ENCODE measurements around the gene FGF9. TPM values are rescaled to one million over a fixed set of nuclear protein-coding genes. Genes with fewer than 3 reads are reported as not detected.

FGF9 gene
- total RNA-seq, 4 donors from 2014 or later: 0.11 to 0.46 (median 0.14) TPM

DNA sequence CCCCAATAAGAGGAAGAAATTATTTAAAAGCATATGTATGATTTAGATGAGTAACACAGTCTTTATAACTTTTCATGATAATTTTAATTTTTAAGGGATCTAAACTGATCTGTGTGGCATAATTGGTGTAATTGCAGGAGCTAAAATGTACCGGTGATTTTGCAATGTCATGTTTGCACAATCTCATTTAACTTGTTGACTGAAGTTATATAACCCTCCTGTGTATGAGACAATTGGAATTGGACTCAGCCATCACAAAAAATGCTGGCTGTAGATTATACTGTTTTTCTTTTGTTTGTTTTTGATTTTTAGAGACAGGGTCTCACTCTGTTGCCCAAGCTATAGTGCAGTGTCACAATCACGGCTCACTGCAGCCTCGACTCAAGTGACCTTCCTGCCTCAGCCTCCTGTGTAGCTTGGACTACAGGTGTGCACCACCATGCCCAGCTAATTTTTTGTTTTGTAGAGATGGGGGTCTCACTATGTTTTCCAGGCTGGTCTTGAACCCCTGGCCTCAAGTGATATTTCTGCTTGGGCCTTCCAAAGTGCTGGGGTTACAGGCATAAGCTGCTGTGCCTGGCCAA is 26.1 kb downstream of the FGF9 start:
- intact Hi-C loops (cut with DNase I): no loop called here
- H3K27ac ChIP-seq: no peak overlapping the region
- H3K27me3 ChIP-seq: no peaks in the 10 kb centered on the region
- no peaks in the 10 kb centered on the region for H3K4me1 ChIP-seq
- DNase-seq: no peak
- TF ChIP-seq, protein P1, sequence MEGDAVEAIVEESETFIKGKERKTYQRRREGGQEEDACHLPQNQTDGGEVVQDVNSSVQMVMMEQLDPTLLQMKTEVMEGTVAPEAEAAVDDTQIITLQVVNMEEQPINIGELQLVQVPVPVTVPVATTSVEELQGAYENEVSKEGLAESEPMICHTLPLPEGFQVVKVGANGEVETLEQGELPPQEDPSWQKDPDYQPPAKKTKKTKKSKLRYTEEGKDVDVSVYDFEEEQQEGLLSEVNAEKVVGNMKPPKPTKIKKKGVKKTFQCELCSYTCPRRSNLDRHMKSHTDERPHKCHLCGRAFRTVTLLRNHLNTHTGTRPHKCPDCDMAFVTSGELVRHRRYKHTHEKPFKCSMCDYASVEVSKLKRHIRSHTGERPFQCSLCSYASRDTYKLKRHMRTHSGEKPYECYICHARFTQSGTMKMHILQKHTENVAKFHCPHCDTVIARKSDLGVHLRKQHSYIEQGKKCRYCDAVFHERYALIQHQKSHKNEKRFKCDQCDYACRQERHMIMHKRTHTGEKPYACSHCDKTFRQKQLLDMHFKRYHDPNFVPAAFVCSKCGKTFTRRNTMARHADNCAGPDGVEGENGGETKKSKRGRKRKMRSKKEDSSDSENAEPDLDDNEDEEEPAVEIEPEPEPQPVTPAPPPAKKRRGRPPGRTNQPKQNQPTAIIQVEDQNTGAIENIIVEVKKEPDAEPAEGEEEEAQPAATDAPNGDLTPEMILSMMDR (IDR thresholded peaks at IDR 0.05): no peak
- no peak for TF ChIP-seq POLR2A (IDR thresholded peaks at IDR 0.05)
- H3K36me3 ChIP-seq: no peaks in the 10 kb centered on the region
- H3K4me3 ChIP-seq (replicated peaks in 1 of 3): no peak overlapping the region
- H3K9me3 ChIP-seq: no peaks in the 10 kb centered on the region
- WGBS, 2 donors: 87 to 94% methylated on average over 3 of the region's 3 CpGs

DNA sequence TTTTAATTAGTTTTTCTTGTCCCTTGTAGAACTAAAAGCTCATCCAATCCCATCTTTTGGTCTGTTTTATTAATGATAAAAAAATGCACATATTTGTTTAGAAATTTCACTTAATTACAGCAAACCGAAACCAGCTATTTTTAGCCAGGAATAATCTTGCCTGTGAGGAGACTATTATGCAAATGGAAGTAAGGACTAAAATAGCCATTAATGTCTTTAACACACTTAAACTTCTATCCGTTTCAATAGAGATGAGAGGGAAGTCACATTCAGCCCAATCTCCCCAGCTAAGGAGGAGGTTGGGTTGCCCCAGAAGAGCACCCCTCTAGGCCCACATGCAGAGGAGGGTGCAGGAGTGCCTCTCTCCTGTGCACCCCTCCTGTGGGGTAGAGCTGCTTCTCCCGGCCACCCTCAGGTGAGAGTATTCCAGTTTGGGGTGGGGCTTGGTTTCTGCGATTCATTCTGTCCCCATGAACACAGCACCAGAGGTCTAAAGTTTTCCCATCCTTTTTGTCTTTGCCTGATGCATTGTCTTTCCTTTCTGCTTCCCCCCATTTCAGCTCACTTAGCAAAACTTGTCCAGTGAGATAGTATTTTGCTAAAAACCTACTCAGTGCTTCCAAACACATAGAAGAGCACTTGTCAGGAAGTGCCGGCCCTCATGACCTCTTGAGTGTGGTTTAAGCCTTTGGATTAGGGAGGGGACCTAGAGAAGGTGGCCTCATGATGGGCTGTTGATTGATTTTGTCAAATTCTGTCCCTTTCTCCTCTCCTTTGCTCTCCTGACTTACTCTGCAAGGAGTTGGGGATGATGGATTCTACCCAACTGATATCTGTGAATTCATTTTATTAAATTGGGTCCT is 28.2 kb downstream of the FGF9 start:
- intact Hi-C loops (cut with DNase I): no loop called here
- 45 to 50% methylated on average over 5 of the region's 5 CpGs for WGBS, 2 donors

DNA sequence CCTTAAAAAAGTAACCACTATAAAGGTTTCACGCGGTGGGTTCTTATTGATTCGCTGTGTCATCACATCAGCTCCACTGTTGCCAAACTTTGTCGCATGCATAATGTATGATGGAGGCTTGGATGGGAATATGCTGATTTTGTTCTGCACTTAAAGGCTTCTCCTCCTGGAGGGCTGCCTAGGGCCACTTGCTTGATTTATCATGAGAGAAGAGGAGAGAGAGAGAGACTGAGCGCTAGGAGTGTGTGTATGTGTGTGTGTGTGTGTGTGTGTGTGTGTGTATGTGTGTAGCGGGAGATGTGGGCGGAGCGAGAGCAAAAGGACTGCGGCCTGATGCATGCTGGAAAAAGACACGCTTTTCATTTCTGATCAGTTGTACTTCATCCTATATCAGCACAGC is 30.6 kb downstream of the FGF9 start:
- H3K27me3 ChIP-seq: no peaks in the 10 kb centered on the region
- H3K4me1 ChIP-seq: no peaks in the 10 kb centered on the region
- DNase-seq: no peak
- intact Hi-C loops (cut with DNase I): no loop called here
- no peak overlapping the region for H3K27ac ChIP-seq
- no peaks in the 10 kb centered on the region for H3K9me3 ChIP-seq
- no peak for TF ChIP-seq POLR2A (IDR thresholded peaks at IDR 0.05)
- TF ChIP-seq, protein P1 (IDR thresholded peaks at IDR 0.05): no peak
- H3K36me3 ChIP-seq: no peaks in the 10 kb centered on the region
- no peak overlapping the region for H3K4me3 ChIP-seq (replicated peaks in 1 of 3)
- 79 to 86% methylated on average over 10 of the region's 10 CpGs for WGBS, 2 donors

More for the DNA sequence above, 28.2 kb downstream of the FGF9 start:
- no peak for DNase-seq
- no peaks in the 10 kb centered on the region for H3K27me3 ChIP-seq
- no peak overlapping the region for H3K4me3 ChIP-seq (replicated peaks in 1 of 3)
- no peaks in the 10 kb centered on the region for H3K4me1 ChIP-seq
- no peaks in the 10 kb centered on the region for H3K9me3 ChIP-seq
- no peak overlapping the region for H3K27ac ChIP-seq
- H3K36me3 ChIP-seq: no peaks in the 10 kb centered on the region
- TF ChIP-seq POLR2A (IDR thresholded peaks at IDR 0.05): no peak

DNA sequence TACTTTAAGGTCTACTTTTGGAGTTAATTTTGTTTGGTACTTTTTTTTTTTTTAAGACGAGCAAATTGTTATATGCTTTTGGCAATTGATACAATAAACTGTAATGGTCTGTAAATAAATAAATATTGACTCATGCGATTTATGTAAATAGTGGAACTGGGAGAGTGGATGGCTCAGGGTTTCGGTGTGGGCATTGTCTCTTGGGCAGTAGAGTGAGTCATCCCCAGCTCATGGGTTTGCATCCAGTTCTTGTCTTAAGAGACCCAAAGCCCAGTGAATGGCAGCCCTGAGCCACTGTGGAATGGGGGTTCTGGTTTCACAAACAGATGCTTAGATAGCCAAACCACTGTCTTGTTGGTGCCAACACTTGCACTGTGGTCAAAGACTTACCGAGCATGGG is 33.0 kb downstream of the FGF9 start:
- no peak for TF ChIP-seq POLR2A (IDR thresholded peaks at IDR 0.05)
- TF ChIP-seq, protein P1 (IDR thresholded peaks at IDR 0.05): no peak
- Histone ChIP-seq H3K4me3 (replicated peaks in 1 of 3) (no peak overlapping the region), H3K36me3 (no peaks in the 10 kb centered on the region), H3K9me3 (no peaks in the 10 kb centered on the region), H3K27ac (no peak overlapping the region), H3K27me3 (no peaks in the 10 kb centered on the region), H3K4me1 (no peaks in the 10 kb centered on the region)
- no peak for DNase-seq
- WGBS, 2 donors: 87 to 96% methylated on average over 4 of the region's 4 CpGs
- intact Hi-C loops (cut with DNase I): no loop called here

DNA sequence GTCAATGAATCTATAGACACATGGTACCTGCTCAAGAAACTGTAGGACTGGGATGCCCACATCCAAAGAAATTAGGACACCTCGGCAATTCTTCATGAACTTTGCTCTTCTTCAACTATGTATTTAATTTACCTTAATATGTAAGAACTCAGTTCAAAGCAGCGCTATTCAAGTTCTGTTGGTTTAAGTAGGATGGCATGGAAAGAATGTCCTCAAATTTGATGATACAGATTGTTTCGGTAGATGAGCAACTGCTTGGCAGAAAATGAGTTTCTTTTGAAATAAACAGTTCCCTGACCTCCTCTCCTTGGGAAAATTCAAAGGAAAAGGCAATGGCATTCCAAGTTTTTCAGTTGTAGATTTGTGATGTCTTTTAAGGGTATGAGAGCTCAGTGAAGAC is 36.7 kb downstream of the FGF9 start:
- no peaks in the 10 kb centered on the region for H3K36me3 ChIP-seq
- 90 to 95% methylated on average over 3 of the region's 3 CpGs for WGBS, 2 donors
- no peaks in the 10 kb centered on the region for H3K27me3 ChIP-seq
- H3K4me3 ChIP-seq (replicated peaks in 1 of 3): no peak overlapping the region
- no peak overlapping the region for H3K27ac ChIP-seq
- intact Hi-C loops (cut with DNase I): no loop called here
- H3K9me3 ChIP-seq: no peaks in the 10 kb centered on the region
- no peak for DNase-seq
- no peaks in the 10 kb centered on the region for H3K4me1 ChIP-seq
- TF ChIP-seq POLR2A (IDR thresholded peaks at IDR 0.05): no peak
- TF ChIP-seq, protein P1 (IDR thresholded peaks at IDR 0.05): no peak
